Measurements from ENCODE around the gene PABPC1L.

Gene PABPC1L

GRCh38 chr20:44916586-44916985, 6.7 kb downstream of the PABPC1L start:
- Histone ChIP-seq H3F3A (ENCODE audit: insufficient read depth, low read length) (no peaks in the 10 kb centered on the region), H3K79me2 (ENCODE audit: low read length) (no peaks in the 10 kb centered on the region), H3K36me3 (replicated peaks; ENCODE audit: insufficient read depth, low read length) (no peaks in the 10 kb centered on the region), H2AFZ (ENCODE audit: low read length) (no peak overlapping the region), H3K9ac (ENCODE audit: low read length) (no peak overlapping the region), H3K9me3 (replicated peaks; ENCODE audit: insufficient read depth, low read length) (no peaks in the 10 kb centered on the region), H4K20me1 (ENCODE audit: insufficient read depth, low read length) (no peaks in the 10 kb centered on the region), H3K9me2 (replicated peaks; ENCODE audit: insufficient read depth, low read length) (no peaks in the 10 kb centered on the region), H3K4me3 (ENCODE audit: low read length) (no peak overlapping the region), H3K27me3 (replicated peaks; ENCODE audit: insufficient read depth, low read length) (no peaks in the 10 kb centered on the region), H3K27ac (ENCODE audit: low read length) (no peak overlapping the region), H3K4me2 (ENCODE audit: low read depth, low read length) (no peak overlapping the region), H3K4me1 (ENCODE audit: low read length) (peaks cover 6% of the 10 kb centered on the region; the same call in 1 of the 2 replicates)
- TF ChIP-seq EZH2phosphoT487 (IDR thresholded peaks at IDR 0.05; ENCODE audit: low read length) (no peak), EZH2 (optimal IDR thresholded peaks at IDR 0.05; ENCODE audit: low read depth, low read length) (no peak), CTCF (IDR thresholded peaks at IDR 0.05; ENCODE audit: low read length) (no peak)
- no peak for DNase-seq

GRCh38 chr20:44917399-44917798, 7.5 kb downstream of the PABPC1L start:
- H3K4me3 ChIP-seq (ENCODE audit: low read length): no peak overlapping the region
- H3K36me3 ChIP-seq (replicated peaks; ENCODE audit: insufficient read depth, low read length): no peaks in the 10 kb centered on the region
- no peak for DNase-seq
- peaks cover 4% of the 10 kb centered on the region; the same call in 1 of the 2 replicates for H3K4me1 ChIP-seq (ENCODE audit: low read length)
- H3K4me2 ChIP-seq (ENCODE audit: low read depth, low read length): no peak overlapping the region
- no peaks in the 10 kb centered on the region for H4K20me1 ChIP-seq (ENCODE audit: insufficient read depth, low read length)
- no peaks in the 10 kb centered on the region for H3F3A ChIP-seq (ENCODE audit: insufficient read depth, low read length)
- no peaks in the 10 kb centered on the region for H3K27me3 ChIP-seq (replicated peaks; ENCODE audit: insufficient read depth, low read length)
- H3K27ac ChIP-seq (ENCODE audit: low read length): no peak overlapping the region
- no peak overlapping the region for H2AFZ ChIP-seq (ENCODE audit: low read length)
- no peak for TF ChIP-seq EZH2 (optimal IDR thresholded peaks at IDR 0.05; ENCODE audit: low read depth, low read length)
- TF ChIP-seq CTCF (IDR thresholded peaks at IDR 0.05; ENCODE audit: low read length): no peak
- no peak for TF ChIP-seq EZH2phosphoT487 (IDR thresholded peaks at IDR 0.05; ENCODE audit: low read length)
- H3K79me2 ChIP-seq (ENCODE audit: low read length): no peaks in the 10 kb centered on the region
- H3K9ac ChIP-seq (ENCODE audit: low read length): no peak overlapping the region
- H3K9me3 ChIP-seq (replicated peaks; ENCODE audit: insufficient read depth, low read length): no peaks in the 10 kb centered on the region
- H3K9me2 ChIP-seq (replicated peaks; ENCODE audit: insufficient read depth, low read length): no peaks in the 10 kb centered on the region

- H3F3A ChIP-seq (ENCODE audit: insufficient read depth, low read length): no peaks in the 10 kb centered on the region
- TF ChIP-seq EZH2 (optimal IDR thresholded peaks at IDR 0.05; ENCODE audit: low read depth, low read length): no peak
- TF ChIP-seq CTCF (IDR thresholded peaks at IDR 0.05; ENCODE audit: low read length): no peak
- no peak for TF ChIP-seq EZH2phosphoT487 (IDR thresholded peaks at IDR 0.05; ENCODE audit: low read length)
- no peak overlapping the region for H3K4me3 ChIP-seq (ENCODE audit: low read length)
- H3K4me1 ChIP-seq (ENCODE audit: low read length): no peaks in the 10 kb centered on the region
- no peak overlapping the region for H3K4me2 ChIP-seq (ENCODE audit: low read depth, low read length)
- no peaks in the 10 kb centered on the region for H3K36me3 ChIP-seq (replicated peaks; ENCODE audit: insufficient read depth, low read length)
- H3K79me2 ChIP-seq (ENCODE audit: low read length): no peaks in the 10 kb centered on the region
- H4K20me1 ChIP-seq (ENCODE audit: insufficient read depth, low read length): no peaks in the 10 kb centered on the region
- no peaks in the 10 kb centered on the region for H3K9me2 ChIP-seq (replicated peaks; ENCODE audit: insufficient read depth, low read length)
- no peak overlapping the region for H3K27ac ChIP-seq (ENCODE audit: low read length)
- no peak overlapping the region for H3K9ac ChIP-seq (ENCODE audit: low read length)
- no peaks in the 10 kb centered on the region for H3K27me3 ChIP-seq (replicated peaks; ENCODE audit: insufficient read depth, low read length)
- no peaks in the 10 kb centered on the region for H3K9me3 ChIP-seq (replicated peaks; ENCODE audit: insufficient read depth, low read length)
- DNase-seq: no peak
- no peak overlapping the region for H2AFZ ChIP-seq (ENCODE audit: low read length)
Observed at GRCh38 chr20:44918342-44918741, 8.5 kb downstream of the PABPC1L start.

Measured in MM.1S (cell line).